Astrocyte (in vitro differentiated cells and primary cell): ENCODE results near the gene ZBED1. TPM values are rescaled to one million over a fixed set of nuclear protein-coding genes. Genes with fewer than 3 reads are reported as not detected.

ENCODE experiments used
- DNase-seq: peaks from one replicate; pipeline ENCODE4 v3.0.0-alpha.2; 2010; ENCODE audit warnings: low read depth
- FAIRE-seq: peaks from 2 replicates; lab custom pipeline; 2011; peaks lifted over from hg19 to GRCh38; lab: Jason Lieb, UNC
- H2AFZ ChIP-seq: 2 replicates; pipeline ENCODE4 v1.6.0; 2012; ENCODE audit warnings: low read depth, low read length, inconsistent platforms
- H3K27ac ChIP-seq: 2 replicates; pipeline ENCODE4 v1.5.1; 2011; ENCODE audit warnings: low read depth, low read length, inconsistent platforms
- H3K27me3 ChIP-seq: 2 replicates; pipeline ENCODE4 v1.6.0; 2011; ENCODE audit warnings: low read length, inconsistent platforms; ENCODE audit not compliant: insufficient read depth
- H3K36me3 ChIP-seq: 2 replicates; pipeline ENCODE4 v1.5.1; 2011; ENCODE audit warnings: low read length, inconsistent platforms; ENCODE audit not compliant: insufficient read depth
- H3K4me1 ChIP-seq: 2 replicates; pipeline ENCODE4 v1.5.1; 2011; ENCODE audit warnings: low read length, inconsistent platforms; ENCODE audit not compliant: insufficient read depth
- H3K4me2 ChIP-seq: 2 replicates; pipeline ENCODE4 v1.6.0; 2012; ENCODE audit warnings: low read length, inconsistent platforms
- H3K4me3 ChIP-seq: 2 replicates; pipeline ENCODE4 v1.5.1; 2011; ENCODE audit warnings: low read depth, mild to moderate bottlenecking, low read length, inconsistent platforms; ENCODE audit not compliant: insufficient read depth
- H3K79me2 ChIP-seq: 2 replicates; pipeline ENCODE4 v1.6.0; 2012; ENCODE audit warnings: mild to moderate bottlenecking, low read length, inconsistent platforms; ENCODE audit not compliant: insufficient read depth
- H3K9ac ChIP-seq: 2 replicates; pipeline ENCODE4 v1.6.0; 2012; ENCODE audit warnings: mild to moderate bottlenecking, low read length, inconsistent platforms
- H3K9me3 ChIP-seq: 2 replicates; pipeline ENCODE4 v1.5.1; 2012; ENCODE audit warnings: low read depth, mild to moderate bottlenecking, low read length, inconsistent platforms; ENCODE audit not compliant: insufficient read depth
- H4K20me1 ChIP-seq: 2 replicates; pipeline ENCODE4 v1.6.0; 2012; ENCODE audit warnings: low read length, inconsistent platforms; ENCODE audit not compliant: insufficient read depth
- H3K27ac Mint-ChIP-seq: one replicate; pipeline ENCODE4 v1.8.0; 2021; ENCODE audit warnings: mild to moderate bottlenecking, mixed read lengths; ENCODE audit not compliant: unreplicated experiment
- H3K27me3 Mint-ChIP-seq: one replicate; pipeline ENCODE4 v1.8.0; 2021; ENCODE audit warnings: low read depth, mixed read lengths; ENCODE audit not compliant: unreplicated experiment
- H3K36me3 Mint-ChIP-seq: one replicate; pipeline ENCODE4 v1.8.0; 2021; ENCODE audit warnings: low read depth, mixed read lengths; ENCODE audit not compliant: unreplicated experiment
- H3K4me1 Mint-ChIP-seq: one replicate; pipeline ENCODE4 v1.8.0; 2021; ENCODE audit warnings: low read depth, mixed read lengths; ENCODE audit not compliant: unreplicated experiment
- H3K4me3 Mint-ChIP-seq: one replicate; pipeline ENCODE4 v1.8.0; 2021; ENCODE audit warnings: mild to moderate bottlenecking, moderate library complexity, mixed read lengths; ENCODE audit not compliant: unreplicated experiment
- H3K9me3 Mint-ChIP-seq: one replicate; pipeline ENCODE4 v1.8.0; 2021; ENCODE audit warnings: mild to moderate bottlenecking, mixed read lengths; ENCODE audit not compliant: unreplicated experiment
- EZH2 ChIP-seq: IDR thresholded peaks from 2 replicates; pipeline ENCODE4 v1.6.1; 2012; ENCODE audit warnings: mild to moderate bottlenecking, low read length, inconsistent platforms; ENCODE audit not compliant: insufficient read depth
- total RNA-seq: library from RNA; stranded (reverse); gene quantifications from 2 replicates; pipeline ENCODE4 v1.2.1, GENCODE V29; 2021
- TF ChIP-seq, protein P1 (sequence below): IDR thresholded peaks from 2 replicates; pipeline ENCODE4 v1.5.1; 2011; ENCODE audit warnings: low read depth, mild to moderate bottlenecking, inconsistent platforms, low read length, moderate library complexity; ENCODE audit not compliant: insufficient read depth

ZBED1 gene
- total RNA-seq, 1 donor from 2014 or later = 19.9 TPM

DNA sequence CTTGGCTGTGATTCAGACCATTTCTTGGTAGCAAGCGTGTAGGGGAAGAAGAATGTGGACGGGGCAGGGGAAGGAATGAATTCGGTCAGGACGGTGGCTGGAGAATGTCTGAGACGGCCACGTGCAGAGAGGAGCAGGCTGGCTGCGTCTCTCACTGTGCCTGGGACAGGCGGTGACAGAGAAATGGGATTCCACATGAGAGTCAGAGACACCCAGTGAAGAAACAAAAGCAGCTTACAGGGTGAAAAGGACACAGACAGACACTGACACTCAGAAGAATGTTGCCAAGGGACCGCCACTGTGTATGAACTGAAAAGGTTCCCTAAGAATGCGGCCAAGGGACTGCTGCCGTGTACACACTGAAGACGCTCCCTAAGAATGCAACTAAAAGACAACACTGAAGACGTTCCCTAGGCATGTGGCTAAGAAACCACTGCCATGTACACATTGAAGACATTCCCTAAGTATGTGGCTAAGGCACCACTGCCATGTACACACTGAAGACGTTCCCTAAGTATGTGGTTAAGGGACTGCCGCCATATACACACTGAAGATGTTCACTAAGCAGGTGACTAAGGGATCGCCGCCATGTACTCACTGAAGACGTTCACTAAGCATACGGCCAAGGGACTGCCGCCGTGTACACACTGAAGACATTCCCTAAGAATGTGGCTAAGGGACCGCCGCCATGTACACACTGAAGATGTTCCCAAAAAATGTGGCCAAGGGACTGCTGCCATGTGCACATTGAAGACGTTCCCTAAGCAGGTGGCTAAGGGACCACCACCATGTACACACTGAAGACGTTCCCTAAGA is 49.1 kb downstream of the ZBED1 start:
- peak overlapping the region; percentile 64 for H2AFZ ChIP-seq
- DNase-seq = peak; percentile 81
- peaks cover 12% of the 10 kb centered on the region for H3K36me3 Mint-ChIP-seq
- peak overlapping the region; percentile 61 for H3K4me2 ChIP-seq
- H3K9ac ChIP-seq = peak overlapping the region; percentile 11
- peak; percentile 66 for FAIRE-seq
- peak overlapping the region; percentile 87 for H3K27ac Mint-ChIP-seq
- H3K27me3 Mint-ChIP-seq = no peaks in the 10 kb centered on the region
- H3K4me3 ChIP-seq = no peak overlapping the region
- H3K9me3 Mint-ChIP-seq = no peaks in the 10 kb centered on the region
- H3K4me1 Mint-ChIP-seq = peaks cover 11% of the 10 kb centered on the region
- H3K36me3 ChIP-seq = no peaks in the 10 kb centered on the region
- H3K79me2 ChIP-seq = peaks cover 24% of the 10 kb centered on the region
- TF ChIP-seq EZH2 = no peak
- peak overlapping the region; percentile 24 for H3K4me3 Mint-ChIP-seq
- H4K20me1 ChIP-seq = peaks cover 23% of the 10 kb centered on the region
- H3K27ac ChIP-seq = peak overlapping the region; percentile 3
- no peaks in the 10 kb centered on the region for H3K9me3 ChIP-seq
- H3K27me3 ChIP-seq = no peaks in the 10 kb centered on the region
- H3K4me1 ChIP-seq = peaks cover 6% of the 10 kb centered on the region

GRCh38 chrX:2450681-2451080 is 50.1 kb downstream of the ZBED1 start:
- H4K20me1 ChIP-seq = peaks cover 23% of the 10 kb centered on the region

DNA sequence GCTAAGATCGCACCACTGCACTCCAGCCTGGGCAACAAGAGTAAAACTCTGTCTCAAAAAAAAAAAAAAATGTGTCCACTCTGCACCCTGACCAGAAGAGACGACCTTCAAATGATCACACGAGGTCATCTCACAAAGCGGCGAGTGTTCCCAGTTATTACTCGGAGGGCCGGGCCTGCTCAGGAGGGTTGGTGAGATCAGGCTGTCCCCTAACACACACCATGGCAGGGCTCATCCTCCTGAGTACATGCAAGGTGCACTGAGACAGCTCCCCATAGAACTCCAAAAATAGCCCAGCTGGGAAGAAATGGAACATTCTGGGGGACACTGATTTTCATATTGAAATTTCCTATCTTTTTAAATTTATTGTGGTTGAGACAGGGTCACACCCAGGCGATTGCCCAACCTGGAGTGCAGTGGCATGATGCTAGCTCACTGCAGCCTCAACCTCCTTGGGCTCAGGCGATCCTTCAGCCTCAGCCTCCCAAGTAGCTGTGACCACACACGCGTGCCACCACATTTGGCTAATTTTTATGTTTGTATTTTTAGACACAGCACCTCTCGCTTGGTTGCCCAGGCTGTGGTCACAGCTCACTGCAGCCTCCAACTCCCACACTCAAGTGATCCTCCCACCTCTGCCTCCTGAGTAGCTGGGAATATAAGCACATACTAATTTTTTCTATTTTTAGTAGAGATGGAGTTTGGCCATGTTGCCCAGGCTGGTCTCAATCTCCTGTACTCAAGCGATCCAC is 51.5 kb downstream of the ZBED1 start:
- no peak overlapping the region for H2AFZ ChIP-seq
- FAIRE-seq (no peak), DNase-seq (no peak)
- Mint-ChIP-seq H3K4me3 (no peak overlapping the region), H3K4me1 (peaks cover 11% of the 10 kb centered on the region), H3K9me3 (no peaks in the 10 kb centered on the region), H3K36me3 (peaks cover 12% of the 10 kb centered on the region), H3K27ac (no peak overlapping the region), H3K27me3 (no peaks in the 10 kb centered on the region)
- no peak overlapping the region for H3K27ac ChIP-seq
- H3K9ac ChIP-seq = no peak overlapping the region
- H3K27me3 ChIP-seq = no peaks in the 10 kb centered on the region
- no peaks in the 10 kb centered on the region for H3K36me3 ChIP-seq
- H3K4me2 ChIP-seq = no peak overlapping the region
- H3K4me3 ChIP-seq = no peak overlapping the region
- no peaks in the 10 kb centered on the region for H3K9me3 ChIP-seq
- H3K4me1 ChIP-seq = peaks cover 6% of the 10 kb centered on the region
- H4K20me1 ChIP-seq = peaks cover 22% of the 10 kb centered on the region
- H3K79me2 ChIP-seq = peaks cover 33% of the 10 kb centered on the region
- no peak for TF ChIP-seq EZH2
- TF ChIP-seq, protein P1, sequence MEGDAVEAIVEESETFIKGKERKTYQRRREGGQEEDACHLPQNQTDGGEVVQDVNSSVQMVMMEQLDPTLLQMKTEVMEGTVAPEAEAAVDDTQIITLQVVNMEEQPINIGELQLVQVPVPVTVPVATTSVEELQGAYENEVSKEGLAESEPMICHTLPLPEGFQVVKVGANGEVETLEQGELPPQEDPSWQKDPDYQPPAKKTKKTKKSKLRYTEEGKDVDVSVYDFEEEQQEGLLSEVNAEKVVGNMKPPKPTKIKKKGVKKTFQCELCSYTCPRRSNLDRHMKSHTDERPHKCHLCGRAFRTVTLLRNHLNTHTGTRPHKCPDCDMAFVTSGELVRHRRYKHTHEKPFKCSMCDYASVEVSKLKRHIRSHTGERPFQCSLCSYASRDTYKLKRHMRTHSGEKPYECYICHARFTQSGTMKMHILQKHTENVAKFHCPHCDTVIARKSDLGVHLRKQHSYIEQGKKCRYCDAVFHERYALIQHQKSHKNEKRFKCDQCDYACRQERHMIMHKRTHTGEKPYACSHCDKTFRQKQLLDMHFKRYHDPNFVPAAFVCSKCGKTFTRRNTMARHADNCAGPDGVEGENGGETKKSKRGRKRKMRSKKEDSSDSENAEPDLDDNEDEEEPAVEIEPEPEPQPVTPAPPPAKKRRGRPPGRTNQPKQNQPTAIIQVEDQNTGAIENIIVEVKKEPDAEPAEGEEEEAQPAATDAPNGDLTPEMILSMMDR = no peak

More at GRCh38 chrX:2450681-2451080, 50.1 kb downstream of the ZBED1 start:
- H3K27ac ChIP-seq = no peak overlapping the region
- Mint-ChIP-seq H3K4me1 (peaks cover 11% of the 10 kb centered on the region), H3K27ac (no peak overlapping the region), H3K4me3 (no peak overlapping the region), H3K27me3 (no peaks in the 10 kb centered on the region), H3K36me3 (peaks cover 12% of the 10 kb centered on the region), H3K9me3 (no peaks in the 10 kb centered on the region)
- no peak overlapping the region for H3K9ac ChIP-seq
- no peak for TF ChIP-seq EZH2
- TF ChIP-seq, protein P1 = no peak
- peak overlapping the region; percentile 61 for H3K4me2 ChIP-seq
- DNase-seq = no peak
- H3K36me3 ChIP-seq = no peaks in the 10 kb centered on the region
- no peaks in the 10 kb centered on the region for H3K27me3 ChIP-seq
- H2AFZ ChIP-seq = no peak overlapping the region
- no peak overlapping the region for H3K4me3 ChIP-seq
- FAIRE-seq = peak; percentile 45
- peaks cover 31% of the 10 kb centered on the region for H3K79me2 ChIP-seq
- H3K9me3 ChIP-seq = no peaks in the 10 kb centered on the region
- H3K4me1 ChIP-seq = peaks cover 6% of the 10 kb centered on the region
